ENCODE results near the gene PPP1R3A.
A peak's percentile ranks its signal among the peaks of the same experiment; 100 is the strongest.

PPP1R3A gene

GRCh38 chr7:113915956-113916355, 2.9 kb downstream of the PPP1R3A start:
- H3K4me3 ChIP-seq (ENCODE audit: control insufficient read depth, low read depth, low read length): no peak overlapping the region
- DNase-seq (ENCODE audit: low read depth): no peak
- no peak for TF ChIP-seq CTCF (conservative IDR thresholded peaks at IDR 0.05; ENCODE audit: control insufficient read depth, insufficient read depth, low read depth, low read length)

GRCh38 chr7:113912876-113913275, 5.9 kb downstream of the PPP1R3A start:
- no peak for TF ChIP-seq CTCF (conservative IDR thresholded peaks at IDR 0.05; ENCODE audit: control insufficient read depth, insufficient read depth, low read depth, low read length)
- DNase-seq (ENCODE audit: low read depth): no peak

GRCh38 chr7:113907617-113908016, 11.2 kb downstream of the PPP1R3A start:
- DNase-seq (ENCODE audit: low read depth): no peak
- TF ChIP-seq CTCF (conservative IDR thresholded peaks at IDR 0.05; ENCODE audit: control insufficient read depth, insufficient read depth, low read depth, low read length): no peak

More at GRCh38 chr7:113912876-113913275, 5.9 kb downstream of the PPP1R3A start:
- no peak overlapping the region for H3K4me3 ChIP-seq (ENCODE audit: control insufficient read depth, low read depth, low read length)

GRCh38 chr7:113904521-113904920, 14.3 kb downstream of the PPP1R3A start:
- no peak for DNase-seq (ENCODE audit: low read depth)
- H3K4me3 ChIP-seq (ENCODE audit: control insufficient read depth, low read depth, low read length): no peak overlapping the region
- no peak for TF ChIP-seq CTCF (conservative IDR thresholded peaks at IDR 0.05; ENCODE audit: control insufficient read depth, insufficient read depth, low read depth, low read length)

More at GRCh38 chr7:113907617-113908016, 11.2 kb downstream of the PPP1R3A start:
- no peak overlapping the region for H3K4me3 ChIP-seq (ENCODE audit: control insufficient read depth, low read depth, low read length)

GRCh38 chr7:113892818-113893217, 26.0 kb downstream of the PPP1R3A start:
- TF ChIP-seq CTCF (conservative IDR thresholded peaks at IDR 0.05; ENCODE audit: control insufficient read depth, insufficient read depth, low read depth, low read length): no peak

GRCh38 chr7:113891828-113892227, 27.0 kb downstream of the PPP1R3A start:
- TF ChIP-seq CTCF (conservative IDR thresholded peaks at IDR 0.05; ENCODE audit: control insufficient read depth, insufficient read depth, low read depth, low read length): no peak
- DNase-seq (ENCODE audit: low read depth): peak; percentile 7
- H3K4me3 ChIP-seq (ENCODE audit: control insufficient read depth, low read depth, low read length): no peak overlapping the region

More at GRCh38 chr7:113892818-113893217, 26.0 kb downstream of the PPP1R3A start:
- DNase-seq (ENCODE audit: low read depth): no peak
- no peak overlapping the region for H3K4me3 ChIP-seq (ENCODE audit: control insufficient read depth, low read depth, low read length)

- no peak for TF ChIP-seq CTCF (conservative IDR thresholded peaks at IDR 0.05; ENCODE audit: control insufficient read depth, insufficient read depth, low read depth, low read length)
- DNase-seq (ENCODE audit: low read depth): no peak
- H3K4me3 ChIP-seq (ENCODE audit: control insufficient read depth, low read depth, low read length): no peak overlapping the region
Measured at GRCh38 chr7:113891031-113891350, 27.8 kb downstream of the PPP1R3A start.

Data from fibroblast of mammary gland (primary cell).